Chondrocyte (in vitro differentiated cells): ENCODE measurements around the gene SLC13A3. TPM values are rescaled to one million over a fixed set of nuclear protein-coding genes. Genes with fewer than 3 reads are reported as not detected.

Experiments used
- total RNA-seq: library from RNA; stranded (reverse); gene quantifications from 3 replicates; pipeline ENCODE4 v1.2.1, GENCODE V29; 2021

The SLC13A3 gene
- total RNA-seq, 1 donor from 2014 or later = 2.5 TPM

Other genes starting within 250 kb of the SLC13A3 start
- gene ELMO2, start 244.8 kb downstream of the SLC13A3 start, total RNA-seq = 38.8 to 52.9 TPM (median 48.0 TPM) in 3 replicates
- 4.7 to 6.6 TPM (median 4.8 TPM) in 3 replicates for gene ZNF334, start 137.9 kb downstream of the SLC13A3 start, total RNA-seq
- gene OCSTAMP, start 100.8 kb downstream of the SLC13A3 start, total RNA-seq = not detected in 3 replicates
- 12.0 to 13.3 TPM (median 12.1 TPM) in 3 replicates for gene TP53RK, start 38.0 kb upstream of the SLC13A3 start, total RNA-seq
- gene SLC2A10, start 58.2 kb upstream of the SLC13A3 start, total RNA-seq = 39.6 to 43.5 TPM (median 40.2 TPM) in 3 replicates
- 0.23 to 0.32 TPM in 2 of 3 replicates, not detected in the other for gene EYA2, start 243.4 kb upstream of the SLC13A3 start, total RNA-seq